Endothelial cell of umbilical vein (primary cell): Measurements from ENCODE around the gene DAPK2. TPM values are rescaled to one million over a fixed set of nuclear protein-coding genes. Genes with fewer than 3 reads are reported as not detected.

Experiments used
- BruUV-seq: library from RNA; stranded (reverse); fragments of 400-500 nt; replicated peaks from 2 replicates; lab custom pipeline; 2021; lab: Mats Ljungman, UMichigan
- CTCF ChIA-PET: fragments of 300-600, 350-600 bp; sonication (Branson Sonifier 250); formaldehyde crosslinking; loops from one replicate; lab custom pipeline; 2021; ENCODE audit warnings: antibody characterized with exemption, inconsistent platforms; lab: Charles Lee
- POLR2A ChIA-PET: fragments of 300-600, 350-600 bp; sonication (Branson Sonifier 250); formaldehyde crosslinking; loops from one replicate; lab custom pipeline; 2021; ENCODE audit warnings: antibody characterized with exemption, inconsistent platforms; lab: Charles Lee
- DNase-seq: peaks from one replicate; pipeline ENCODE4 v3.0.0-alpha.2; 2011; ENCODE audit warnings: low read depth, low spot score
- FAIRE-seq: peaks from 2 replicates; lab custom pipeline; 2011; peaks lifted over from hg19 to GRCh38; lab: Jason Lieb, UNC
- H2AFZ ChIP-seq: 2 replicates; pipeline ENCODE4 v1.6.0; 2012; ENCODE audit warnings: low read depth, low read length, control low read depth, inconsistent platforms
- H3K27ac ChIP-seq: 2 replicates; pipeline ENCODE4 v1.5.1; 2011; ENCODE audit warnings: low read depth, mild to moderate bottlenecking, control low read depth, low read length, moderate library complexity; ENCODE audit not compliant: insufficient read depth
- H3K27me3 ChIP-seq, 2 experiments: 2 replicates each; pipeline versions ENCODE4 v1.6.0 to v1.6.1; 2011; ENCODE audit warnings: low read length in 2 of 2, mixed read lengths in 1 of 2; ENCODE audit not compliant: control insufficient read depth in 2 of 2, insufficient read depth in 2 of 2
- H3K36me3 ChIP-seq, 2 experiments: 2 replicates in 1 of 2; 3 replicates in 1 of 2; pipeline ENCODE4 v1.5.1; 2011; ENCODE audit warnings: low read length in 2 of 2, mild to moderate bottlenecking in 1 of 2, moderate library complexity in 1 of 2; ENCODE audit not compliant: control insufficient read depth in 2 of 2, insufficient read depth in 2 of 2; ENCODE audit errors: extremely low read depth in 1 of 2
- H3K4me1 ChIP-seq: 3 replicates; pipeline ENCODE4 v1.5.1; 2011; ENCODE audit warnings: mild to moderate bottlenecking, low read length; ENCODE audit not compliant: control insufficient read depth, insufficient read depth; ENCODE audit errors: extremely low read depth
- H3K4me2 ChIP-seq: 2 replicates; pipeline ENCODE4 v1.6.1; 2011; ENCODE audit warnings: low read length, control low read depth, mixed read lengths; ENCODE audit not compliant: insufficient read depth
- H3K4me3 ChIP-seq, 3 experiments: fragments of 200-600 bp in 1 of 3; sonication (generic), shearing (Covaris generic) in 1 of 3; replicated peaks in 1 of 3; 2 replicates each; pipeline ENCODE4 v1.5.1; 2011 to 2016; ENCODE audit warnings: control low read depth in 3 of 3, low read length in 3 of 3, mild to moderate bottlenecking in 2 of 3, inconsistent platforms in 1 of 3, low read depth in 1 of 3, moderate library complexity in 1 of 3; ENCODE audit not compliant: insufficient read depth in 1 of 3
- H3K79me2 ChIP-seq: 2 replicates; pipeline ENCODE4 v1.6.0; 2012; ENCODE audit warnings: low read length, inconsistent platforms; ENCODE audit not compliant: control insufficient read depth, insufficient read depth
- H3K9ac ChIP-seq: replicated peaks from 2 replicates; pipeline ENCODE3; 2011; ENCODE audit warnings: low read length, control low read depth; ENCODE audit not compliant: insufficient read depth; ENCODE audit errors: extremely low read depth
- H3K9me1 ChIP-seq: replicated peaks from 3 replicates; pipeline ENCODE4 v1.6.0; 2011; ENCODE audit warnings: mild to moderate bottlenecking, low read length; ENCODE audit not compliant: control insufficient read depth, insufficient read depth; ENCODE audit errors: extremely low read depth
- H3K9me3 ChIP-seq: replicated peaks from 2 replicates; pipeline ENCODE4 v1.5.1; 2012; ENCODE audit warnings: low read length, inconsistent platforms; ENCODE audit not compliant: control insufficient read depth, insufficient read depth
- H4K20me1 ChIP-seq: replicated peaks from 2 replicates; pipeline ENCODE3; 2011; ENCODE audit warnings: mild to moderate bottlenecking, low read length; ENCODE audit not compliant: control insufficient read depth, insufficient read depth; ENCODE audit errors: extremely low read depth
- CTCF ChIP-seq, 2 donors: IDR thresholded peaks; 1 replicate in 1 of 2; 2 replicates in 1 of 2; pipeline ENCODE4 v1.5.1; 2011; ENCODE audit warnings: low read length in 2 of 2, mild to moderate bottlenecking in 2 of 2, moderate library complexity in 2 of 2, control low read depth in 1 of 2, inconsistent platforms in 1 of 2, low read depth in 1 of 2; ENCODE audit not compliant: insufficient read depth in 1 of 2; ENCODE audit errors: extremely low read depth in 1 of 2
- EZH2 ChIP-seq: IDR thresholded peaks from 2 replicates; pipeline ENCODE4 v1.6.1; 2012; ENCODE audit warnings: borderline replicate concordance, low read depth, mild to moderate bottlenecking, moderate library complexity, low read length, inconsistent platforms; ENCODE audit not compliant: severe bottlenecking
- FOS ChIP-seq: IDR thresholded peaks from 2 replicates; pipeline ENCODE4 v1.6.1; 2011; ENCODE audit warnings: mild to moderate bottlenecking, low read length, moderate library complexity, borderline replicate concordance; ENCODE audit not compliant: insufficient read depth
- GATA2 ChIP-seq: IDR thresholded peaks from 2 replicates; pipeline ENCODE4 v1.7.0; 2011; ENCODE audit warnings: low read depth, mild to moderate bottlenecking, moderate library complexity, mixed read lengths, low read length; ENCODE audit not compliant: insufficient read length, insufficient read depth
- JUN ChIP-seq: IDR thresholded peaks from 2 replicates; pipeline ENCODE4 v1.6.1; 2011; ENCODE audit warnings: borderline replicate concordance, low read depth; ENCODE audit not compliant: insufficient read length, insufficient read depth
- MYC ChIP-seq: IDR thresholded peaks from one replicate; pipeline ENCODE4 v1.6.1; 2011; ENCODE audit warnings: mild to moderate bottlenecking, low read depth, low read length
- POLR2A ChIP-seq: IDR thresholded peaks from 2 replicates; pipeline ENCODE4 v1.6.1; 2012; ENCODE audit warnings: low read depth, mild to moderate bottlenecking, control low read depth, low read length
- POLR2AphosphoS5 ChIP-seq: IDR thresholded peaks from 2 replicates; pipeline ENCODE4 v1.6.1; 2012; ENCODE audit warnings: low read depth, mild to moderate bottlenecking, control low read depth, low read length, moderate library complexity; ENCODE audit not compliant: insufficient read depth
- dilution Hi-C: fragments of 300-500 bp; cut with MboI; formaldehyde crosslinking; loops from one replicate; pipeline ENCODE4 v1.15.0; 2019; ENCODE audit warnings: low sequenced_read_pairs; ENCODE audit not compliant: extremely low pct_ligation_motif_present
- intact Hi-C: fragments of 100-400 bp; cut with micrococcal nuclease; formaldehyde crosslinking; loops from one replicate; pipeline ENCODE4 v1.10.0; 2022
- polyA plus RNA-seq, 4 experiments: library from polyadenylated mRNA; depleted of rRNA in 3 of 4; stranded (reverse) in 3 of 4; unstranded in 1 of 4; fragments of >200 nt; gene quantifications; 2 replicates each; pipeline versions ENCODE4 v1.2.1 to v1.2.3, GENCODE V29; 2011 to 2012; ENCODE audit warnings: missing spikeins in 1 of 4
- total RNA-seq: library from RNA; stranded (reverse); gene quantifications from 2 replicates; pipeline ENCODE4 v1.2.3, GENCODE V29; 2021
- TF ChIP-seq, protein P1 (sequence below): IDR thresholded peaks from 2 replicates; pipeline ENCODE4 v1.6.1; 2011; ENCODE audit not compliant: insufficient read depth, insufficient read length

The DAPK2 gene
- total and polyA plus RNA-seq, 2 donors (not counting 3 experiments of a cell fraction or from before 2014, with no cell fraction given): 2.8 to 6.7 TPM

DNA sequence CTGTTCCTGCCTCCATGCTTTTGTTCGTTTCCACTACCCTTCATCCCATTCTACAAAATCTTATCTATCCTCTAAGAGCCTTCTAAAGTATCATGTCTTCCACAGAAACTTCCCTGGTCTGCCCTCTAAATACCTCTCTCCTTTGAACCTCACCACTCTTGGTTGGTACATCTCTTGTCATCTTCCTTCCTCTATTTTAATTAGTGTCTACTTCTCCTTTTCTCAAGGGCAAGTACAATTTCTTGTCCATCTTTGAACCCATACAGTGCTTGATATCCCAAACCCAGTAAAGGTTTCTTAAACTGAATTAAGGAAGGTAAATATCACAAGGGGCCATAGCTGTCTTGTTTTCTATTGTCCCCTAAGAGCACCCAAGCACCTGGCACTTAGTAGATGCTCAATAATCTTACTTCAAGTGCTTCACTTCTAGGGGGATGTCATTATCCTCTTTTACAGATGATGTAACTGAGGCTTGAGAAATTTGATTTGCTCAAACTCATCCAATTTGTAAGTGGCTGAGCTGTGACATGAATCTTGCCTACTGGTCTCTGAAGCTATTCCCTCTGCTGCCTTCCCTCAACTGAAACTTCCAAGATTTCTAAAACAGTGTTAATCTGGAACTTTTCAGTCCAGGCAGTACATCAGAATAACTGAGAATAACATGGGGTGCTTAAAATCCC, 2.6 kb upstream of the DAPK2 start:
- Histone ChIP-seq H3K27ac (no peak overlapping the region), H3K9ac (no peak overlapping the region), H4K20me1 (no peaks in the 10 kb centered on the region), H3K9me1 (no peaks in the 10 kb centered on the region), H3K4me1 (peaks cover 6% of the 10 kb centered on the region), H3K9me3 (no peaks in the 10 kb centered on the region), H3K27me3 (peaks cover 12 to 13% of the 10 kb centered on the region in 2 experiments), H3K36me3 (no peaks in the 10 kb centered on the region), H2AFZ (no peak overlapping the region), H3K4me2 (no peak overlapping the region), H3K4me3 (no peak overlapping the region), H3K79me2 (no peaks in the 10 kb centered on the region)
- ChIA-PET CTCF (interaction anchor here (2.1 to 2.2 kb wide), 2 partner anchors 9 to 297 kb away, joined by 9 to 11 read pairs; no protein-coding TSS in a partner anchor), POLR2A (no interaction called here)
- no TSS peak for BruUV-seq
- intact Hi-C loops (no loop called here), dilution Hi-C loops (no loop called here)
- no peak for DNase-seq
- no peak for FAIRE-seq
- TF ChIP-seq EZH2 (no peak), CTCF (IDR thresholded peaks at IDR 0.05; ENCODE audit: extremely low read depth in 1 of 2, insufficient read depth in 1 of 2, low read depth in 1 of 2, low read length in 2 of 2) (no peak), POLR2AphosphoS5 (no peak), GATA2 (no peak), POLR2A (no peak), FOS (no peak), MYC (no peak), JUN (no peak)
- TF ChIP-seq, protein P1, sequence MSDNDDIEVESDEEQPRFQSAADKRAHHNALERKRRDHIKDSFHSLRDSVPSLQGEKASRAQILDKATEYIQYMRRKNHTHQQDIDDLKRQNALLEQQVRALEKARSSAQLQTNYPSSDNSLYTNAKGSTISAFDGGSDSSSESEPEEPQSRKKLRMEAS: no peak
